HCT116 (cell line): ENCODE data around the gene CAMK2N1. TPM values are rescaled to one million over a fixed set of nuclear protein-coding genes. Genes with fewer than 3 reads are reported as not detected.

Experiments
- ATAC-seq: fragments of 200-7000 bp; cut with Tn5 transposase; 2 replicates; pipeline ENCODE4 v1.9.1; 2020; ENCODE audit warnings: mild to moderate bottlenecking, moderate library complexity
- BruUV-seq: library from RNA; stranded (reverse); fragments of 400-500 nt; replicated peaks from 2 replicates; lab custom pipeline; 2021; lab: Mats Ljungman, UMichigan
- CTCF ChIA-PET: fragments of 300-600 bp; sonication (Branson Sonifier 250); formaldehyde crosslinking; loops from one replicate; lab custom pipeline; 2021; ENCODE audit warnings: antibody characterized with exemption; lab: Charles Lee
- POLR2A ChIA-PET: fragments of 300-600, 350-600 bp; sonication (Branson Sonifier 250); formaldehyde crosslinking; loops from one replicate; lab custom pipeline; 2021; ENCODE audit warnings: antibody characterized with exemption; lab: Charles Lee
- RAD21 ChIA-PET, 2 experiments: fragments of 300-600 bp; sonication (Branson Sonifier 250); formaldehyde crosslinking; loops; one replicate each; lab custom pipeline; 2023; ENCODE audit warnings: low total read pairs in 2 of 2; ENCODE audit not compliant: uncharacterized antibody in 2 of 2, unreplicated experiment in 2 of 2, low non-redundant PET in 1 of 2; lab: Charles Lee
- DNase-seq: peaks from one replicate; pipeline ENCODE4 v3.0.0-alpha.2; 2010; ENCODE audit warnings: low read depth, low spot score
- H2AFZ ChIP-seq: fragments of 200-600 bp; shearing (Covaris generic), sonication (generic); 2 replicates; pipeline ENCODE4 v1.6.1; 2017; ENCODE audit warnings: low read depth, mixed run types, mixed read lengths, antibody characterized with exemption, low read length; ENCODE audit not compliant: poor library complexity, severe bottlenecking
- H3K27ac ChIP-seq: 2 replicates; pipeline ENCODE4 v1.5.1; 2012; ENCODE audit warnings: low read depth, low read length
- H3K27me3 ChIP-seq: fragments of 200-600 bp; sonication (generic); 2 replicates; pipeline ENCODE4 v1.6.1; 2016; ENCODE audit warnings: mixed run types, low read length, mixed read lengths; ENCODE audit not compliant: insufficient read depth
- H3K36me3 ChIP-seq, 2 experiments: fragments of 200-500 bp in 1 of 2; fragments of 200-600 bp in 1 of 2; sonication (Bioruptor generic) in 1 of 2; sonication (generic) in 1 of 2; 2 replicates each; pipeline versions ENCODE4 v1.5.1 to v1.6.1; 2014 to 2016; ENCODE audit warnings: low read length in 2 of 2, inconsistent platforms in 1 of 2, mixed read lengths in 1 of 2, mixed run types in 1 of 2; ENCODE audit not compliant: insufficient read depth in 2 of 2, control insufficient read depth in 1 of 2
- H3K4me1 ChIP-seq, 2 experiments: fragments of 200-600 bp in 1 of 2; sonication (generic) in 1 of 2; 2 replicates each; pipeline versions ENCODE4 v1.5.1 to v1.6.1; 2012 to 2017; ENCODE audit warnings: low read length in 2 of 2, inconsistent platforms in 1 of 2, mild to moderate bottlenecking in 1 of 2, mixed read lengths in 1 of 2, mixed run types in 1 of 2, moderate library complexity in 1 of 2; ENCODE audit not compliant: insufficient read depth in 2 of 2, control insufficient read depth in 1 of 2
- H3K4me2 ChIP-seq: fragments of 200-600 bp; sonication (generic); 2 replicates; pipeline ENCODE4 v1.6.1; 2017; ENCODE audit warnings: mixed run types, low read length, mixed read lengths
- H3K4me3 ChIP-seq, 2 experiments: fragments of 200-600 bp in 1 of 2; sonication (generic) in 1 of 2; replicated peaks in 1 of 2; 2 replicates each; pipeline ENCODE4 v1.5.1; 2011 to 2016; ENCODE audit warnings: low read length in 2 of 2, control low read depth in 1 of 2, low read depth in 1 of 2, mild to moderate bottlenecking in 1 of 2, mixed read lengths in 1 of 2, mixed run types in 1 of 2
- H3K79me2 ChIP-seq: fragments of 200-600 bp; sonication (generic); 2 replicates; pipeline ENCODE4 v1.6.1; 2017; ENCODE audit warnings: mild to moderate bottlenecking, mixed run types, low read length, moderate library complexity, mixed read lengths; ENCODE audit not compliant: insufficient read depth
- H3K9ac ChIP-seq: fragments of 200-600 bp; sonication (generic); 2 replicates; pipeline ENCODE4 v1.6.1; 2016; ENCODE audit warnings: low read length, mixed read lengths
- H3K9me2 ChIP-seq: fragments of 200-600 bp; sonication (generic), shearing (Covaris generic); 2 replicates; pipeline ENCODE4 v1.6.1; 2017; ENCODE audit warnings: mixed run types, mild to moderate bottlenecking, moderate library complexity; ENCODE audit not compliant: insufficient read depth
- H3K9me3 ChIP-seq, 2 experiments: fragments of 200-500 bp in 1 of 2; fragments of 200-600 bp in 1 of 2; sonication (Bioruptor generic) in 1 of 2; sonication (generic) in 1 of 2; 2 replicates each; pipeline ENCODE4 v1.6.1; 2014 to 2017; ENCODE audit warnings: low read length in 2 of 2, mixed read lengths in 2 of 2, inconsistent platforms in 1 of 2, low read depth in 1 of 2, mild to moderate bottlenecking in 1 of 2, mixed run types in 1 of 2, moderate library complexity in 1 of 2; ENCODE audit not compliant: control insufficient read depth in 1 of 2, insufficient read depth in 1 of 2
- H4K20me1 ChIP-seq: fragments of 200-600 bp; sonication (generic), shearing (Covaris generic); 2 replicates; pipeline ENCODE4 v1.6.1; 2017; ENCODE audit warnings: mixed run types, mild to moderate bottlenecking, moderate library complexity; ENCODE audit not compliant: insufficient read depth
- CEBPB ChIP-seq: IDR thresholded peaks from 2 replicates; pipeline ENCODE4 v1.6.1; 2012; ENCODE audit warnings: low read depth
- EZH2phosphoT487 ChIP-seq: fragments of 200-600 bp; IDR thresholded peaks from 2 replicates; pipeline ENCODE4 v1.6.1; 2018; ENCODE audit warnings: antibody characterized with exemption, borderline replicate concordance
- JUND ChIP-seq: IDR thresholded peaks from 2 replicates; pipeline ENCODE4 v1.6.1; 2012
- POLR2A ChIP-seq: IDR thresholded peaks from 2 replicates; pipeline ENCODE4 v1.7.0; 2011; ENCODE audit warnings: borderline replicate concordance; ENCODE audit not compliant: insufficient read depth, insufficient read length; ENCODE audit errors: extremely low read depth
- POLR2AphosphoS5 ChIP-seq: IDR thresholded peaks from 2 replicates; pipeline ENCODE4 v1.6.1; 2011; ENCODE audit warnings: mild to moderate bottlenecking, low read depth, low read length, moderate library complexity
- RAD21 ChIP-seq: IDR thresholded peaks from 2 replicates; pipeline ENCODE4 v1.6.1; 2012; ENCODE audit warnings: low read depth, mild to moderate bottlenecking
- ZFX ChIP-seq: fragments of 450-650 bp; IDR thresholded peaks from 2 replicates; pipeline ENCODE4 v1.6.1; 2017
- intact Hi-C: fragments of 100-400 bp; cut with micrococcal nuclease; formaldehyde crosslinking; loops from 2 replicates; pipeline ENCODE4 v1.10.0; 2022
- total RNA-seq: library from RNA; stranded (reverse); gene quantifications from one replicate; pipeline ENCODE4 v1.2.1, GENCODE V29; 2021; ENCODE audit not compliant: unreplicated experiment
- TF ChIP-seq, protein P1 (sequence below): IDR thresholded peaks from 2 replicates; pipeline ENCODE4 v1.6.1; 2012; ENCODE audit warnings: low read depth

Gene CAMK2N1
- total RNA-seq, 1 experiment from 2014 or later = 20.5 TPM

DNA sequence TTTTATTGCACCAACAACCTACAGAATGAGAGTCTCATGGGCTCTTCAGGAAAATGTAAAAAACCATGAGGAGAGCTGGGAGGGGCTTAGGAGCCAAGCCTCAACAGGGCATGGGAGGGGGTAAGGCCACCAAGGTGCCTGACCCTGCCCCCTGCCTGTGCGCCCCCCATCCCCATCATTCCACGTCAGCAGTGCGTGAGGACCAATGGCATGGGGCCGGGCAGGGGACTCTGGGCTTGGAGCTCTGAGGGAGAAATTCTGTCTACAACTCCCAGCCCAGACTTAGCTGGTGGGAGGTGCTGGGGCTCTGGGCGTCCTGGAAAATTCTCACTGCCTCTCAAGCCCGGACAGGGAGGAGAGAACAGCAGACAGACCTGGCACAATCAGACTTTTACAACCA, 5.2 kb upstream of the CAMK2N1 start:
- BruUV-seq = no TSS peak

More for the DNA sequence above, 5.2 kb upstream of the CAMK2N1 start:
- H3K4me2 ChIP-seq = no peak overlapping the region
- RAD21 ChIA-PET = no interaction called here
- H3K4me3 ChIP-seq = no peak overlapping the region
- H3K36me3 ChIP-seq = no peaks in the 10 kb centered on the region
- POLR2A ChIA-PET = no interaction called here
- no peaks in the 10 kb centered on the region for H3K79me2 ChIP-seq
- DNase-seq = no peak
- H3K9me3 ChIP-seq = no peaks in the 10 kb centered on the region
- no peak overlapping the region for H3K9ac ChIP-seq
- H3K4me1 ChIP-seq = peaks cover 29 to 52% of the 10 kb centered on the region in 2 experiments
- H3K9me2 ChIP-seq = no peaks in the 10 kb centered on the region
- CTCF ChIA-PET = interaction anchor here (0.7 to 4.8 kb wide), 5 partner anchors 57 to 280 kb away, joined by 3 to 47 read pairs (median 4); no protein-coding TSS in a partner anchor
- H4K20me1 ChIP-seq = no peaks in the 10 kb centered on the region
- no peak for ATAC-seq
- intact Hi-C loops = loop anchor here (5.0 kb wide), 1 partner anchor 324 kb away; no protein-coding TSS in a partner anchor
- TF ChIP-seq CEBPB (no peak), ZFX (no peak), POLR2AphosphoS5 (no peak), EZH2phosphoT487 (no peak), POLR2A (no peak), RAD21 (no peak), JUND (no peak)
- TF ChIP-seq, protein P1, sequence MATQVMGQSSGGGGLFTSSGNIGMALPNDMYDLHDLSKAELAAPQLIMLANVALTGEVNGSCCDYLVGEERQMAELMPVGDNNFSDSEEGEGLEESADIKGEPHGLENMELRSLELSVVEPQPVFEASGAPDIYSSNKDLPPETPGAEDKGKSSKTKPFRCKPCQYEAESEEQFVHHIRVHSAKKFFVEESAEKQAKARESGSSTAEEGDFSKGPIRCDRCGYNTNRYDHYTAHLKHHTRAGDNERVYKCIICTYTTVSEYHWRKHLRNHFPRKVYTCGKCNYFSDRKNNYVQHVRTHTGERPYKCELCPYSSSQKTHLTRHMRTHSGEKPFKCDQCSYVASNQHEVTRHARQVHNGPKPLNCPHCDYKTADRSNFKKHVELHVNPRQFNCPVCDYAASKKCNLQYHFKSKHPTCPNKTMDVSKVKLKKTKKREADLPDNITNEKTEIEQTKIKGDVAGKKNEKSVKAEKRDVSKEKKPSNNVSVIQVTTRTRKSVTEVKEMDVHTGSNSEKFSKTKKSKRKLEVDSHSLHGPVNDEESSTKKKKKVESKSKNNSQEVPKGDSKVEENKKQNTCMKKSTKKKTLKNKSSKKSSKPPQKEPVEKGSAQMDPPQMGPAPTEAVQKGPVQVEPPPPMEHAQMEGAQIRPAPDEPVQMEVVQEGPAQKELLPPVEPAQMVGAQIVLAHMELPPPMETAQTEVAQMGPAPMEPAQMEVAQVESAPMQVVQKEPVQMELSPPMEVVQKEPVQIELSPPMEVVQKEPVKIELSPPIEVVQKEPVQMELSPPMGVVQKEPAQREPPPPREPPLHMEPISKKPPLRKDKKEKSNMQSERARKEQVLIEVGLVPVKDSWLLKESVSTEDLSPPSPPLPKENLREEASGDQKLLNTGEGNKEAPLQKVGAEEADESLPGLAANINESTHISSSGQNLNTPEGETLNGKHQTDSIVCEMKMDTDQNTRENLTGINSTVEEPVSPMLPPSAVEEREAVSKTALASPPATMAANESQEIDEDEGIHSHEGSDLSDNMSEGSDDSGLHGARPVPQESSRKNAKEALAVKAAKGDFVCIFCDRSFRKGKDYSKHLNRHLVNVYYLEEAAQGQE = no peak
- TF ChIP-seq, all 23 proteins: peak for 0
- Histone ChIP-seq H3K27me3 (no peaks in the 10 kb centered on the region), H2AFZ (no peak overlapping the region), H3K27ac (no peak overlapping the region)
